HepG2 (cell line): Measurements from ENCODE around the gene LASP1. TPM values are rescaled to one million over a fixed set of nuclear protein-coding genes. Genes with fewer than 3 reads are reported as not detected.
A peak's percentile ranks its signal among the peaks of the same experiment; 100 is the strongest.

Experiments used
- ARHGAP35 ChIP-seq: sonication (generic); formaldehyde crosslinking; IDR thresholded peaks from 2 replicates; pipeline ENCODE4 v1.9.0; 2022; ENCODE audit warnings: mild to moderate bottlenecking, inconsistent platforms, moderate library complexity, missing genetic modification reagents, borderline replicate concordance
- ATF7-NPFF ChIP-seq: sonication (generic); formaldehyde crosslinking; IDR thresholded peaks from 2 replicates; pipeline ENCODE4 v1.8.1; 2023; ENCODE audit warnings: mild to moderate bottlenecking, low read depth, missing genetic modification reagents, moderate library complexity
- HCFC1 ChIP-seq: fragments of 150-350 bp; IDR thresholded peaks from 2 replicates; pipeline ENCODE4 v1.6.1; 2014; ENCODE audit warnings: low read depth, low read length
- HMGA1 ChIP-seq: sonication (generic); formaldehyde crosslinking; conservative IDR thresholded peaks from 2 replicates; pipeline ENCODE4 v1.4.0; 2020; ENCODE audit warnings: missing genetic modification reagents
- NFE2 ChIP-seq: sonication (generic); formaldehyde crosslinking; IDR thresholded peaks from 2 replicates; pipeline ENCODE4 v1.4.0; 2020; ENCODE audit warnings: missing genetic modification reagents
- REXO4 ChIP-seq: sonication (generic); formaldehyde crosslinking; IDR thresholded peaks from 2 replicates; pipeline ENCODE4 v1.8.0; 2022; ENCODE audit warnings: missing genetic modification reagents, mild to moderate bottlenecking, borderline replicate concordance
- SMC3 ChIP-seq: IDR thresholded peaks from 2 replicates; pipeline ENCODE4 v1.6.1; 2011; ENCODE audit warnings: low read length, improper control_type of control experiment
- SSRP1 ChIP-seq: IDR thresholded peaks from 2 replicates; pipeline ENCODE4 v1.6.1; 2016; ENCODE audit warnings: control low read depth
- ZNF3 ChIP-seq: IDR thresholded peaks from 2 replicates; pipeline ENCODE4 v1.7.0; 2017; ENCODE audit warnings: inconsistent platforms
- ZNF652 ChIP-seq: IDR thresholded peaks from 2 replicates; pipeline ENCODE4 v1.6.1; 2016; ENCODE audit warnings: low read depth, borderline replicate concordance
- ZNF782 ChIP-seq: sonication (generic); formaldehyde crosslinking; IDR thresholded peaks from 2 replicates; pipeline ENCODE4 v1.4.0; 2020; ENCODE audit warnings: missing genetic modification reagents, mild to moderate bottlenecking, borderline replicate concordance
- polyA plus RNA-seq, 8 experiments: library from polyadenylated mRNA; depleted of rRNA in 3 of 8; stranded (reverse) in 7 of 8; unstranded in 1 of 8; fragments of >200 nt; fragmentation: Illumina TruSeq in 4 of 8; extraction: Trizol in 4 of 8; gene quantifications; 2 replicates each; pipeline versions ENCODE4 v1.2.1 to v1.2.3, GENCODE V29; 2011 to 2016; ENCODE audit warnings: low read depth in 4 of 8, missing spikeins in 1 of 8, mixed read lengths in 1 of 8; ENCODE audit not compliant: insufficient read depth in 1 of 8
- total RNA-seq, 5 experiments: library from RNA; depleted of rRNA; stranded (reverse); fragments of >200 nt; fragmentation: Illumina TruSeq; extraction: Trizol; gene quantifications; 2 replicates each; pipeline ENCODE4 v1.2.3, GENCODE V29; 2016; ENCODE audit warnings: low read depth in 1 of 5
- TF ChIP-seq, protein P1 (sequence below): sonication (generic); formaldehyde crosslinking; IDR thresholded peaks from 2 replicates; pipeline ENCODE4 v1.5.1; 2020; ENCODE audit warnings: mild to moderate bottlenecking, missing genetic modification reagents, borderline replicate concordance
- TF ChIP-seq, protein P2 (sequence below): sonication (generic); formaldehyde crosslinking; IDR thresholded peaks from 2 replicates; pipeline ENCODE4 v1.4.0; 2020; ENCODE audit warnings: mild to moderate bottlenecking, missing genetic modification reagents, borderline replicate concordance
- TF ChIP-seq, protein P3 (sequence below): sonication (generic); formaldehyde crosslinking; IDR thresholded peaks from 2 replicates; pipeline ENCODE4 v1.4.0; 2020; ENCODE audit warnings: missing genetic modification reagents, mild to moderate bottlenecking, borderline replicate concordance
- TF ChIP-seq, protein P4 (sequence below): sonication (generic); formaldehyde crosslinking; IDR thresholded peaks from 2 replicates; pipeline ENCODE4 v1.8.0; 2022; ENCODE audit warnings: mild to moderate bottlenecking, missing genetic modification reagents, moderate library complexity
- TF ChIP-seq, protein P5 (sequence below): sonication (generic); formaldehyde crosslinking; IDR thresholded peaks from 2 replicates; pipeline ENCODE4 v1.4.0; 2020; ENCODE audit warnings: missing genetic modification reagents, borderline replicate concordance
- TF ChIP-seq, protein P6 (sequence below): sonication (generic); formaldehyde crosslinking; conservative IDR thresholded peaks from 2 replicates; pipeline ENCODE4 v1.4.0; 2020; ENCODE audit warnings: missing genetic modification reagents

Gene LASP1
- total and polyA plus RNA-seq, 2 of the 13 experiments (the other 11 are each of a cell fraction or from before 2014, with no cell fraction given), result 70.1 to 97.0 TPM

DNA sequence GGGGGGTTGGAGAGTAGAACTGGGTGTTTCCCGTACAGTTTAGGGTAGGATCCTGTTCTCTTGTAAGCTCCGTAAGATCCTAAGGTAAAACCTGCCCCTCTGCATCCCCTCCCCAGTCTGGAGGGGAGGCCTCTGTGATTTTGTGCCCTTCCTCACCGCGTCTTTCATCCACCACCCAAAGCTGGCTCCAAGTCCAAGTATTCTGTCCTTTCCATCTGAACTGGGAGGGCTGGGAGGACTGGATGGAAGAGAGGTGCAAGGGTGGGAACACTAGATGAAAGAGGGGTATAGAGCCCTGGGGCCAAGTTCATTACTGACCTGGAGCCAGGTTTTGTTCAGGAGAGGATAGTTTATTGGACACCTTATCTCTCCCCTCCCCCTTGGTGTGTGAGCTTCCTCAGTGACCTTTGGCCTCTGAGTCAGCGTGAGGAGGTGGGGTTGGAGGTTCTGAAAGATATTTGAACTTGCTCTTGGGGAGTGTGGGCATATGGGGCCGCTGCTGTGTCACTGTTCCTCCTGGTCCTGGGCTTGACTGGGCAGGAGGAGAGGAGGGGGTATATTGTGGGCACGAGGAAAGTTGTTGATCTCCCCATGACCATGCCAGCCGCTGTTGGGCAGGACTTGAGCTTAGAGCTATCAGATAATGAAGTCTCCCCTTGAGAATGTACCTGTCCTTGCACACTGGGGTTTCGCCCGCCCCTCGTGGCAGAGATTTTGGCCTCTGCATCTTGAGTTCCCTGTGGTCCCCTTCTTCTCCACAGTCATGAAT lies 1.6 kb downstream of the LASP1 start (continued):
- TF ChIP-seq, protein P1, sequence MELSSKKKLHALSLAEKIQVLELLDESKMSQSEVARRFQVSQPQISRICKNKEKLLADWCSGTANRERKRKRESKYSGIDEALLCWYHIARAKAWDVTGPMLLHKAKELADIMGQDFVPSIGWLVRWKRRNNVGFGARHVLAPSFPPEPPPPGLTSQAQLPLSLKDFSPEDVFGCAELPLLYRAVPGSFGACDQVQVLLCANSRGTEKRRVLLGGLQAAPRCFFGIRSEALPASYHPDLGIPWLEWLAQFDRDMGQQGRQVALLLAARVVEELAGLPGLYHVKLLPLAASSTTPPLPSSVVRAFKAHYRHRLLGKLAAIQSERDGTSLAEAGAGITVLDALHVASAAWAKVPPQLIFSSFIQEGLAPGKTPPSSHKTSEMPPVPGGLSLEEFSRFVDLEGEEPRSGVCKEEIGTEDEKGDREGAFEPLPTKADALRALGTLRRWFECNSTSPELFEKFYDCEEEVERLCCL (CRISPR knock-in tag), result 0 out of 2 replicates have a peak, but pooled peaks have one; percentile 36
- peak; percentile 53; the same call in 1 of the 2 replicates for TF ChIP-seq ZNF782 (CRISPR knock-in tag)
- TF ChIP-seq SMC3, result peak; percentile 53
- no peak for TF ChIP-seq HMGA1 (CRISPR knock-in tag)
- TF ChIP-seq ZNF652, result peak; percentile 63; the same call in 1 of the 2 replicates
- TF ChIP-seq ARHGAP35 (CRISPR knock-in tag), result no peak
- TF ChIP-seq NFE2 (CRISPR knock-in tag), result peak; percentile 36
- TF ChIP-seq, protein P2, sequence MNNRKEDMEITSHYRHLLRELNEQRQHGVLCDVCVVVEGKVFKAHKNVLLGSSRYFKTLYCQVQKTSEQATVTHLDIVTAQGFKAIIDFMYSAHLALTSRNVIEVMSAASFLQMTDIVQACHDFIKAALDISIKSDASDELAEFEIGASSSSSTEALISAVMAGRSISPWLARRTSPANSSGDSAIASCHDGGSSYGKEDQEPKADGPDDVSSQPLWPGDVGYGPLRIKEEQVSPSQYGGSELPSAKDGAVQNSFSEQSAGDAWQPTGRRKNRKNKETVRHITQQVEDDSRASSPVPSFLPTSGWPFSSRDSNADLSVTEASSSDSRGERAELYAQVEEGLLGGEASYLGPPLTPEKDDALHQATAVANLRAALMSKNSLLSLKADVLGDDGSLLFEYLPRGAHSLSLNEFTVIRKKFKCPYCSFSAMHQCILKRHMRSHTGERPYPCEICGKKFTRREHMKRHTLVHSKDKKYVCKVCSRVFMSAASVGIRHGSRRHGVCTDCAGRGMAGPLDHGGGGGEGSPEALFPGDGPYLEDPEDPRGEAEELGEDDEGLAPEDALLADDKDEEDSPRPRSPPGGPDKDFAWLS (CRISPR knock-in tag), result 0 out of 2 replicates have a peak, but pooled peaks have one; percentile 58
- TF ChIP-seq, protein P3, sequence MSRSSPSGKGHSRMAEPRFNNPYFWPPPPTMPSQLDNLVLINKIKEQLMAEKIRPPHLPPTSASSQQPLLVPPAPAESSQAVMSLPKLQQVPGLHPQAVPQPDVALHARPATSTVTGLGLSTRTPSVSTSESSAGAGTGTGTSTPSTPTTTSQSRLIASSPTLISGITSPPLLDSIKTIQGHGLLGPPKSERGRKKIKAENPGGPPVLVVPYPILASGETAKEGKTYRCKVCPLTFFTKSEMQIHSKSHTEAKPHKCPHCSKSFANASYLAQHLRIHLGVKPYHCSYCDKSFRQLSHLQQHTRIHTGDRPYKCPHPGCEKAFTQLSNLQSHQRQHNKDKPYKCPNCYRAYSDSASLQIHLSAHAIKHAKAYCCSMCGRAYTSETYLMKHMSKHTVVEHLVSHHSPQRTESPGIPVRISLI (CRISPR knock-in tag), result peak; percentile 17; the same call in 1 of the 2 replicates
- TF ChIP-seq ATF7-NPFF, result 0 out of 2 replicates have a peak, but pooled peaks have one; percentile 8
- TF ChIP-seq, protein P4, sequence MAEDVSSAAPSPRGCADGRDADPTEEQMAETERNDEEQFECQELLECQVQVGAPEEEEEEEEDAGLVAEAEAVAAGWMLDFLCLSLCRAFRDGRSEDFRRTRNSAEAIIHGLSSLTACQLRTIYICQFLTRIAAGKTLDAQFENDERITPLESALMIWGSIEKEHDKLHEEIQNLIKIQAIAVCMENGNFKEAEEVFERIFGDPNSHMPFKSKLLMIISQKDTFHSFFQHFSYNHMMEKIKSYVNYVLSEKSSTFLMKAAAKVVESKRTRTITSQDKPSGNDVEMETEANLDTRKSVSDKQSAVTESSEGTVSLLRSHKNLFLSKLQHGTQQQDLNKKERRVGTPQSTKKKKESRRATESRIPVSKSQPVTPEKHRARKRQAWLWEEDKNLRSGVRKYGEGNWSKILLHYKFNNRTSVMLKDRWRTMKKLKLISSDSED (CRISPR knock-in tag), result no peak
- no peak; the same call in 1 of the 2 replicates for TF ChIP-seq HCFC1
- TF ChIP-seq, protein P5, sequence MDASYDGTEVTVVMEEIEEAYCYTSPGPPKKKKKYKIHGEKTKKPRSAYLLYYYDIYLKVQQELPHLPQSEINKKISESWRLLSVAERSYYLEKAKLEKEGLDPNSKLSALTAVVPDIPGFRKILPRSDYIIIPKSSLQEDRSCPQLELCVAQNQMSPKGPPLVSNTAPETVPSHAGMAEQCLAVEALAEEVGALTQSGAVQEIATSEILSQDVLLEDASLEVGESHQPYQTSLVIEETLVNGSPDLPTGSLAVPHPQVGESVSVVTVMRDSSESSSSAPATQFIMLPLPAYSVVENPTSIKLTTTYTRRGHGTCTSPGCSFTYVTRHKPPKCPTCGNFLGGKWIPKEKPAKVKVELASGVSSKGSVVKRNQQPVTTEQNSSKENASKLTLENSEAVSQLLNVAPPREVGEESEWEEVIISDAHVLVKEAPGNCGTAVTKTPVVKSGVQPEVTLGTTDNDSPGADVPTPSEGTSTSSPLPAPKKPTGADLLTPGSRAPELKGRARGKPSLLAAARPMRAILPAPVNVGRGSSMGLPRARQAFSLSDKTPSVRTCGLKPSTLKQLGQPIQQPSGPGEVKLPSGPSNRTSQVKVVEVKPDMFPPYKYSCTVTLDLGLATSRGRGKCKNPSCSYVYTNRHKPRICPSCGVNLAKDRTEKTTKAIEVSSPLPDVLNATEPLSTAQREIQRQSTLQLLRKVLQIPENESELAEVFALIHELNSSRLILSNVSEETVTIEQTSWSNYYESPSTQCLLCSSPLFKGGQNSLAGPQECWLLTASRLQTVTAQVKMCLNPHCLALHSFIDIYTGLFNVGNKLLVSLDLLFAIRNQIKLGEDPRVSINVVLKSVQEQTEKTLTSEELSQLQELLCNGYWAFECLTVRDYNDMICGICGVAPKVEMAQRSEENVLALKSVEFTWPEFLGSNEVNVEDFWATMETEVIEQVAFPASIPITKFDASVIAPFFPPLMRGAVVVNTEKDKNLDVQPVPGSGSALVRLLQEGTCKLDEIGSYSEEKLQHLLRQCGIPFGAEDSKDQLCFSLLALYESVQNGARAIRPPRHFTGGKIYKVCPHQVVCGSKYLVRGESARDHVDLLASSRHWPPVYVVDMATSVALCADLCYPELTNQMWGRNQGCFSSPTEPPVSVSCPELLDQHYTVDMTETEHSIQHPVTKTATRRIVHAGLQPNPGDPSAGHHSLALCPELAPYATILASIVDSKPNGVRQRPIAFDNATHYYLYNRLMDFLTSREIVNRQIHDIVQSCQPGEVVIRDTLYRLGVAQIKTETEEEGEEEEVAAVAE (CRISPR knock-in tag), result peak; percentile 76; the same call in 1 of the 2 replicates
- TF ChIP-seq ZNF3 (CRISPR knock-in tag), result no peak
- peak; percentile 83; the same call in 1 of the 2 replicates for TF ChIP-seq SSRP1 (CRISPR knock-in tag)
- TF ChIP-seq REXO4, result no peak
- TF ChIP-seq, protein P6, sequence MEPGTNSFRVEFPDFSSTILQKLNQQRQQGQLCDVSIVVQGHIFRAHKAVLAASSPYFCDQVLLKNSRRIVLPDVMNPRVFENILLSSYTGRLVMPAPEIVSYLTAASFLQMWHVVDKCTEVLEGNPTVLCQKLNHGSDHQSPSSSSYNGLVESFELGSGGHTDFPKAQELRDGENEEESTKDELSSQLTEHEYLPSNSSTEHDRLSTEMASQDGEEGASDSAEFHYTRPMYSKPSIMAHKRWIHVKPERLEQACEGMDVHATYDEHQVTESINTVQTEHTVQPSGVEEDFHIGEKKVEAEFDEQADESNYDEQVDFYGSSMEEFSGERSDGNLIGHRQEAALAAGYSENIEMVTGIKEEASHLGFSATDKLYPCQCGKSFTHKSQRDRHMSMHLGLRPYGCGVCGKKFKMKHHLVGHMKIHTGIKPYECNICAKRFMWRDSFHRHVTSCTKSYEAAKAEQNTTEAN (CRISPR knock-in tag), result no peak
